GM12891 (cell line): ENCODE measurements around the gene OR51L1.

Source experiments
- DNase-seq: peaks from one replicate; pipeline ENCODE4 v3.0.0; 2011; ENCODE audit warnings: low spot score; ENCODE audit not compliant: insufficient read length
- FAIRE-seq: peaks from 2 replicates; lab custom pipeline; 2011; peaks lifted over from hg19 to GRCh38; lab: Jason Lieb, UNC
- PAX5 ChIP-seq: IDR thresholded peaks from 2 replicates; pipeline ENCODE4 v1.6.1; 2011; ENCODE audit warnings: low read length, moderate library complexity, mild to moderate bottlenecking; ENCODE audit not compliant: insufficient read depth, severe bottlenecking
- POLR2A ChIP-seq: IDR thresholded peaks from 2 replicates; pipeline ENCODE4 v1.6.1; 2011; ENCODE audit warnings: low read depth, low read length, control low read depth
- POLR2AphosphoS5 ChIP-seq: IDR thresholded peaks from 2 replicates; pipeline ENCODE4 v1.6.1; 2011; ENCODE audit warnings: low read depth, low read length, control low read depth
- POU2F2 ChIP-seq: IDR thresholded peaks from 2 replicates; pipeline ENCODE4 v1.6.1; 2011; ENCODE audit warnings: low read depth, mild to moderate bottlenecking, control low read depth, low read length, moderate library complexity
- SPI1 ChIP-seq: IDR thresholded peaks from 2 replicates; pipeline ENCODE4 v1.6.1; 2011; ENCODE audit warnings: low read depth, low read length, control low read depth
- TAF1 ChIP-seq: IDR thresholded peaks from 2 replicates; pipeline ENCODE4 v1.6.1; 2011; ENCODE audit warnings: low read depth, low read length, control low read depth

OR51L1 gene

DNA sequence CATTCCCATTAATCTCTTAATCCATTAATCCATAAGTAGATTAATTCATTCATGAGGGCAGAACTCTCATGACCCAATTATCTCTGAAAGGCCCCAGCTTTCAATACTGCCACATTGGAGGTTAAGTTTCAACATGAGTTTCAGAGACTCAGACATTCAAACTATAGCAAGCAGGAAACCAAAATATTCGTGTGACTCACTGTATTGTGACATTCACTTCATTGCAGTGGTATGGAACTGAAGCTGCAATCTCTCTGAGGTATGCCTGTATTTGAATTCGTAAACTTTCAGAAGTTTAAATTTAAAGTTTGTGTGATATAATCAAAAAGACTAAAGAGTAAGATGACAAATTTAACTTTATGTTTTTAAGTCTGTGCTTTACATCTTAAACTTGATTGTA is 48.7 kb downstream of the OR51L1 start:
- FAIRE-seq (no peak), DNase-seq (no peak)
- TF ChIP-seq PAX5 (no peak), POLR2AphosphoS5 (no peak), TAF1 (no peak), SPI1 (no peak), POLR2A (no peak), POU2F2 (no peak)

DNA sequence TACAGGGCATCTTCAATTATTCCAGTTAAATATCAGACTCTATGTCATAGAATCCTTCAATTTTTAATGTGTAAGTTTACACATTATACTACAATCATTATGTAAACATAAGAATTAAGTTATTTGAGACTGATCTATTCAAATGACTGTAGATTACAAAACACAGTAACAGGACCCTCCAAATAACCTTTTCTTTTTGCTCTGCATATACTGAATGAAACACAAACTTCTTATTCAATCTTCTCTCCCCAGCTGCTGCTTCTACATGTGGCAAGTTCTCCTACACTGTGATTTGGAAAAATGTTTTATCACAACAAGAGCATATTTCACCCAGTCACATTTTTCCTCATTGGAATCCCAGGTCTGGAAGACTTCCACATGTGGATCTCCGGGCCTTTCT is 51.6 kb downstream of the OR51L1 start, which contains the start of gene OR52J3:
Gene OR52J3, plus strand, starts transcription at position 301 of the 400 bp plus-strand sequence. Its CDS starts 0 bp downstream, at position 301.
- DNase-seq (no peak), FAIRE-seq (no peak)
- TF ChIP-seq POLR2AphosphoS5 = no peak
- TF ChIP-seq SPI1 = no peak
- TF ChIP-seq POLR2A = no peak
- no peak for TF ChIP-seq POU2F2
- TF ChIP-seq PAX5 = no peak
- no peak for TF ChIP-seq TAF1

DNA sequence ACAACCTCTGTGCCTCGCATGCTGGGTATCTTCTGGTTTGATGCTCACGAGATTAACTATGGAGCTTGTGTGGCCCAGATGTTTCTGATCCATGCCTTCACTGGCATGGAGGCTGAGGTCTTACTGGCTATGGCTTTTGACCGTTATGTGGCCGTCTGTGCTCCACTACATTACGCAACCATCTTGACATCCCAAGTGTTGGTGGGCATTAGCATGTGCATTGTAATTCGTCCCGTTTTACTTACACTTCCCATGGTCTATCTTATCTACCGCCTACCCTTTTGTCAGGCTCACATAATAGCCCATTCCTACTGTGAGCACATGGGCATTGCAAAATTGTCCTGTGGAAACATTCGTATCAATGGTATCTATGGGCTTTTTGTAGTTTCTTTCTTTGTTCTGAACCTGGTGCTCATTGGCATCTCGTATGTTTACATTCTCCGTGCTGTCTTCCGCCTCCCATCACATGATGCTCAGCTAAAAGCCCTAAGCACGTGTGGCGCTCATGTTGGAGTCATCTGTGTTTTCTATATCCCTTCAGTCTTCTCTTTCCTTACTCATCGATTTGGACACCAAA is 52.2 kb downstream of the OR51L1 start:
- TF ChIP-seq POLR2AphosphoS5 = no peak
- TF ChIP-seq POLR2A = no peak
- TF ChIP-seq POU2F2 = no peak
- no peak for TF ChIP-seq TAF1
- no peak for TF ChIP-seq SPI1
- TF ChIP-seq PAX5 = no peak
- no peak for DNase-seq
- FAIRE-seq = no peak
